IMR-90 (cell line): ENCODE data around the gene CD82. TPM values are rescaled to one million over a fixed set of nuclear protein-coding genes. Genes with fewer than 3 reads are reported as not detected.

Source experiments
- ATAC-seq: fragments of 200-7000 bp; cut with Tn5 transposase; 2 replicates; pipeline ENCODE4 v1.9.1; 2020; ENCODE audit warnings: low read depth, mild to moderate bottlenecking, moderate library complexity
- BruUV-seq: library from RNA; stranded (reverse); fragments of 400-500 nt; replicated peaks from 2 replicates; lab custom pipeline; 2021; lab: Mats Ljungman, UMichigan
- CTCF ChIA-PET: fragments of 300-600 bp; formaldehyde crosslinking; extraction: SDS; loops from one replicate; lab custom pipeline; 2021; ENCODE audit warnings: antibody characterized with exemption; lab: Yijun Ruan, JAX
- POLR2A ChIA-PET: fragments of 300-600 bp; sonication (Branson Sonifier 250); formaldehyde crosslinking; loops from one replicate; lab custom pipeline; 2022; ENCODE audit warnings: antibody characterized with exemption; ENCODE audit not compliant: unreplicated experiment; lab: Charles Lee
- DNase-seq: peaks from one replicate; pipeline ENCODE4 v3.0.0; 2013
- H2AFZ ChIP-seq: replicated peaks from 2 replicates; pipeline ENCODE3; 2013; ENCODE audit warnings: low read length, mild to moderate bottlenecking; ENCODE audit not compliant: poor library complexity
- H2AK5ac ChIP-seq: 2 replicates; pipeline ENCODE4 v1.6.1; 2013; ENCODE audit warnings: low read depth, low read length, inconsistent platforms
- H2AK9ac ChIP-seq: replicated peaks from 2 replicates; pipeline ENCODE3; 2013; ENCODE audit warnings: mild to moderate bottlenecking, low read depth, low read length, moderate library complexity; ENCODE audit not compliant: poor library complexity
- H2BK120ac ChIP-seq: 2 replicates; pipeline ENCODE4 v1.6.1; 2013; ENCODE audit warnings: low read depth, low read length, inconsistent platforms
- H2BK15ac ChIP-seq: 3 replicates; pipeline ENCODE4 v1.6.1; 2013; ENCODE audit warnings: low read depth, low read length, inconsistent platforms
- H2BK20ac ChIP-seq: 2 replicates; pipeline ENCODE4 v1.6.1; 2013; ENCODE audit warnings: low read depth, mild to moderate bottlenecking, inconsistent platforms, low read length, moderate library complexity
- H2BK5ac ChIP-seq: 2 replicates; pipeline ENCODE4 v1.6.1; 2013; ENCODE audit warnings: mild to moderate bottlenecking, low read depth, low read length, inconsistent platforms; ENCODE audit not compliant: poor library complexity, severe bottlenecking
- H3K14ac ChIP-seq: replicated peaks from 2 replicates; pipeline ENCODE4 v1.6.1; 2013; ENCODE audit warnings: low read depth, low read length, inconsistent platforms
- H3K18ac ChIP-seq: 2 replicates; pipeline ENCODE4 v1.6.1; 2013; ENCODE audit warnings: low read depth, low read length, control low read depth
- H3K23ac ChIP-seq: 2 replicates; pipeline ENCODE4 v1.6.1; 2013; ENCODE audit warnings: low read depth, low read length, inconsistent platforms
- H3K27ac ChIP-seq: 2 replicates; pipeline ENCODE4 v1.5.1; 2013; ENCODE audit warnings: mild to moderate bottlenecking, control low read depth, low read length; ENCODE audit not compliant: insufficient read depth
- H3K27me3 ChIP-seq: 2 replicates; pipeline ENCODE4 v1.6.1; 2013; ENCODE audit warnings: low read length; ENCODE audit not compliant: control insufficient read depth, insufficient read depth
- H3K36me3 ChIP-seq: 2 replicates; pipeline ENCODE4 v1.6.1; 2013; ENCODE audit warnings: low read length, mixed read lengths; ENCODE audit not compliant: control insufficient read depth, insufficient read depth
- H3K4ac ChIP-seq: 2 replicates; pipeline ENCODE4 v1.6.1; 2013; ENCODE audit warnings: low read depth, low read length, inconsistent platforms
- H3K4me1 ChIP-seq: 2 replicates; pipeline ENCODE4 v1.6.1; 2013; ENCODE audit warnings: low read length, mixed read lengths; ENCODE audit not compliant: control insufficient read depth, insufficient read depth
- H3K4me2 ChIP-seq: 2 replicates; pipeline ENCODE4 v1.6.1; 2013; ENCODE audit warnings: low read depth, mild to moderate bottlenecking, control low read depth, low read length, moderate library complexity
- H3K4me3 ChIP-seq: 2 replicates; pipeline ENCODE4 v1.5.1; 2013; ENCODE audit warnings: low read depth, mild to moderate bottlenecking, control low read depth, low read length, moderate library complexity; ENCODE audit not compliant: insufficient read depth
- H3K56ac ChIP-seq: 2 replicates; pipeline ENCODE4 v1.6.1; 2013; ENCODE audit warnings: low read length, inconsistent platforms; ENCODE audit not compliant: insufficient read depth; ENCODE audit errors: extremely low read depth
- H3K79me1 ChIP-seq, 2 experiments: 2 replicates each; pipeline ENCODE4 v1.6.1; 2013; ENCODE audit warnings: low read length in 2 of 2, inconsistent platforms in 1 of 2, low read depth in 1 of 2
- H3K9ac ChIP-seq: 2 replicates; pipeline ENCODE4 v1.6.1; 2013; ENCODE audit warnings: low read depth, low read length, control low read depth
- H3K9me1 ChIP-seq: 2 replicates; pipeline ENCODE4 v1.6.1; 2013; ENCODE audit warnings: low read length, inconsistent platforms; ENCODE audit not compliant: insufficient read depth
- H3K9me3 ChIP-seq: 2 replicates; pipeline ENCODE4 v1.6.1; 2013; ENCODE audit warnings: low read length; ENCODE audit not compliant: control insufficient read depth, insufficient read depth
- H4K20me1 ChIP-seq: 2 replicates; pipeline ENCODE4 v1.6.1; 2013; ENCODE audit warnings: low read length, inconsistent platforms; ENCODE audit not compliant: insufficient read depth
- H4K5ac ChIP-seq: 2 replicates; pipeline ENCODE4 v1.6.1; 2013; ENCODE audit warnings: mild to moderate bottlenecking, low read depth, low read length, control low read depth
- H4K8ac ChIP-seq, 2 experiments: 2 replicates each; pipeline ENCODE4 v1.6.1; 2013; ENCODE audit warnings: low read depth in 2 of 2, low read length in 2 of 2, control low read depth in 1 of 2, inconsistent platforms in 1 of 2
- H4K91ac ChIP-seq: 2 replicates; pipeline ENCODE4 v1.6.1; 2013; ENCODE audit warnings: low read depth, low read length, inconsistent platforms; ENCODE audit not compliant: insufficient read depth
- BHLHE40 ChIP-seq: fragments of 150-350 bp; IDR thresholded peaks from 2 replicates; pipeline ENCODE4 v1.6.1; 2016; ENCODE audit warnings: mild to moderate bottlenecking, low read depth, low read length
- CEBPB ChIP-seq: IDR thresholded peaks from 2 replicates; pipeline ENCODE4 v1.6.1; 2012; ENCODE audit warnings: low read depth, low read length, improper control_type of control experiment
- CHD1 ChIP-seq: IDR thresholded peaks from 2 replicates; pipeline ENCODE4 v1.6.1; 2012; ENCODE audit warnings: low read depth, low read length, improper control_type of control experiment
- CTCF ChIP-seq: conservative IDR thresholded peaks from 2 replicates; pipeline ENCODE4 v1.5.1; 2012; ENCODE audit warnings: mild to moderate bottlenecking, low read depth, low read length, improper control_type of control experiment
- ELK1 ChIP-seq: fragments of 150-350 bp; IDR thresholded peaks from 2 replicates; pipeline ENCODE4 v1.6.1; 2016; ENCODE audit warnings: low read depth, mild to moderate bottlenecking, low read length, moderate library complexity, borderline replicate concordance
- FOS ChIP-seq: fragments of 150-350 bp; IDR thresholded peaks from 2 replicates; pipeline ENCODE4 v1.6.1; 2016; ENCODE audit warnings: low read depth, low read length
- MAFK ChIP-seq: IDR thresholded peaks from 2 replicates; pipeline ENCODE4 v1.6.1; 2012; ENCODE audit warnings: low read depth, low read length, improper control_type of control experiment
- MAZ ChIP-seq: IDR thresholded peaks from 2 replicates; pipeline ENCODE4 v1.6.1; 2012; ENCODE audit warnings: low read depth, mild to moderate bottlenecking, low read length, improper control_type of control experiment, moderate library complexity, borderline replicate concordance
- MXI1 ChIP-seq: IDR thresholded peaks from 2 replicates; pipeline ENCODE4 v1.6.1; 2012; ENCODE audit warnings: low read depth, mild to moderate bottlenecking, low read length, moderate library complexity, borderline replicate concordance
- NFE2L2 ChIP-seq: fragments of 150-350 bp; IDR thresholded peaks from 2 replicates; pipeline ENCODE4 v1.6.1; 2016; ENCODE audit warnings: low read depth, mild to moderate bottlenecking, low read length
- POLR2A ChIP-seq: IDR thresholded peaks from 2 replicates; pipeline ENCODE4 v1.6.1; 2012; ENCODE audit warnings: mild to moderate bottlenecking, low read depth, low read length
- RAD21 ChIP-seq: IDR thresholded peaks from 2 replicates; pipeline ENCODE4 v1.6.1; 2012; ENCODE audit warnings: low read length, improper control_type of control experiment
- RCOR1 ChIP-seq: IDR thresholded peaks from 2 replicates; pipeline ENCODE4 v1.6.1; 2012; ENCODE audit warnings: mild to moderate bottlenecking, low read length, improper control_type of control experiment; ENCODE audit not compliant: insufficient replicate concordance
- RFX5 ChIP-seq: IDR thresholded peaks from 2 replicates; pipeline ENCODE4 v1.8.0; 2012; ENCODE audit warnings: low read depth, mild to moderate bottlenecking, low read length, moderate library complexity
- SMC3 ChIP-seq: fragments of 150-350 bp; IDR thresholded peaks from 2 replicates; pipeline ENCODE4 v1.6.1; 2016; ENCODE audit warnings: low read depth, mild to moderate bottlenecking, antibody characterized with exemption, low read length, moderate library complexity
- USF2 ChIP-seq: fragments of 150-350 bp; IDR thresholded peaks from 2 replicates; pipeline ENCODE4 v1.6.1; 2017; ENCODE audit warnings: mild to moderate bottlenecking, antibody characterized with exemption, low read length, low read depth
- WGBS, 2 experiments: methylation state at CpG; one replicate each; pipeline versions ENCODE4 v1.1.5 to v1.1.7; 2013; ENCODE audit warnings: missing lambda C conversion rate in 2 of 2; ENCODE audit not compliant: insufficient read length in 1 of 2; ENCODE audit errors: extremely low coverage in 2 of 2; 5-methylcytosine and 5-hydroxymethylcytosine counted together
- dilution Hi-C: fragments of 300-500 bp; cut with HindIII; formaldehyde crosslinking; loops from one replicate; pipeline ENCODE4 v1.14.3; 2018; ENCODE audit warnings: low sequenced_read_pairs; ENCODE audit not compliant: unreplicated experiment
- in situ Hi-C: fragments of 300-500 bp; cut with MboI; formaldehyde crosslinking; loops from 3 replicates; pipeline ENCODE4 v1.14.3; 2019; ENCODE audit warnings: low sequenced_read_pairs, inconsistent platforms, mixed read lengths
- intact Hi-C: fragments of 100-400 bp; cut with micrococcal nuclease; formaldehyde crosslinking; loops from 2 replicates; pipeline ENCODE4 v1.10.0; 2022
- polyA plus RNA-seq, 3 experiments: library from polyadenylated mRNA; depleted of rRNA; stranded (reverse); fragments of >200 nt; gene quantifications; 2 replicates each; pipeline ENCODE4 v1.2.3, GENCODE V29; 2012; ENCODE audit warnings: low replicate concordance in 1 of 3
- total RNA-seq: library from RNA; depleted of rRNA; stranded (reverse); fragments of >200 nt; gene quantifications from 2 replicates; pipeline ENCODE4 v1.2.3, GENCODE V29; 2012

The CD82 gene
- total and polyA plus RNA-seq, 2 of the 4 experiments (the other 2 are of a cell fraction), result 32.8 to 49.4 TPM

- H3K18ac ChIP-seq, result no peak overlapping the region
Observed at GRCh38 chr11:44598831-44599230, 33.4 kb downstream of the CD82 start.

More at GRCh38 chr11:44598831-44599230, 33.4 kb downstream of the CD82 start:
- H2BK5ac ChIP-seq, result no peak overlapping the region
- peaks cover 0 to 8% of the 10 kb centered on the region in 2 experiments; a peak in 2 of 4 replicates for H3K79me1 ChIP-seq
- H3K4me1 ChIP-seq, result peaks cover 18% of the 10 kb centered on the region; the same call in 1 of the 2 replicates
- H3K36me3 ChIP-seq, result peaks cover 4% of the 10 kb centered on the region; the same call in 1 of the 2 replicates
- no peaks in the 10 kb centered on the region for H3K9me3 ChIP-seq
- no peaks in the 10 kb centered on the region; the same call in 1 of the 2 replicates for H3K9me1 ChIP-seq
- no peak overlapping the region for H3K4me2 ChIP-seq
- ChIA-PET CTCF (no interaction called here), POLR2A (no interaction called here)
- DNase-seq (no peak), ATAC-seq (no peak)
- H2BK20ac ChIP-seq, result no peak overlapping the region
- no peak overlapping the region for H3K56ac ChIP-seq
- no peaks in the 10 kb centered on the region for H3K27me3 ChIP-seq
- H3K9ac ChIP-seq, result no peak overlapping the region
- WGBS, 2 experiments, result no CpG with 5 or more reads among the region's 1 CpG
- H2BK15ac ChIP-seq, result no peak overlapping the region
- no peak overlapping the region for H2AK5ac ChIP-seq
- no peak overlapping the region for H4K5ac ChIP-seq
- TF ChIP-seq FOS (no peak), POLR2A (no peak), RCOR1 (no peak), ELK1 (no peak), MAZ (no peak), CTCF (no peak), SMC3 (no peak), BHLHE40 (no peak), RAD21 (no peak), CHD1 (no peak), MAFK (no peak), CEBPB (no peak), RFX5 (no peak), MXI1 (no peak), NFE2L2 (no peak), USF2 (no peak)
- no peak overlapping the region for H4K8ac ChIP-seq
- no peak overlapping the region for H2BK120ac ChIP-seq
- dilution Hi-C loops (no loop called here), in situ Hi-C loops (no loop called here), intact Hi-C loops (no loop called here)
- H3K4me3 ChIP-seq, result no peak overlapping the region
- H3K23ac ChIP-seq, result no peak overlapping the region
- H3K4ac ChIP-seq, result no peak overlapping the region
- no TSS peak for BruUV-seq
- no peaks in the 10 kb centered on the region for H4K20me1 ChIP-seq
- no peak overlapping the region for H3K27ac ChIP-seq
- no peak overlapping the region for H2AFZ ChIP-seq
- no peak overlapping the region for H2AK9ac ChIP-seq
- H3K14ac ChIP-seq, result no peak overlapping the region
- H4K91ac ChIP-seq, result no peak overlapping the region
